DMS53 (cell line): ENCODE measurements around the gene GRM5.
"Not testable (repeated sequence)": the region's sequence is repeated elsewhere in the genome, so short reads cannot be mapped to it uniquely, and the experiment has no call there.

Source experiments
- DNase-seq: peaks from one replicate; lab custom pipeline; 2025; lab: John Stamatoyannopoulos, UW

Gene GRM5

DNA sequence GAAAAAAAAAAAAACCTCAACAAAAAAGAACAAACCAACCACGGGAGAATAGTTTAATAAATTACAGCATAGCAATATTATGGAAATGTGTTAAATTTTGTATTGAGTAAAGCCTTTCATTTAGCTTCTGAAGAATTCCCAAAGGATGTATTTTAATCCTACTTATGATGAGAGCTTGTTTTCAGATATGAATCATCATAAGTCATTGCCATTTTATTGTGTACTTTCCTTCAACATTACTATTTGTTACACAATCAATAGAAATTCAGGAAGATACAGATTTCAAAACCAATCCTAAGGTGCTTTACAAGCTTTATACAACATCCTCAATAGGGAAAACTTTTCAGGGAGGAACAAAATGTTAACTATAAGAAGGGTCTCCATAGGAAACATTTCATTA is 527.7 kb downstream of the GRM5 start:
- peak; percentile 53 for DNase-seq

- DNase-seq, result no peak
Measured at GRCh38 chr11:88537613-88538012, 528.2 kb downstream of the GRM5 start.

GRCh38 chr11:88536616-88537265 is 529.0 kb downstream of the GRM5 start:
- no peak for DNase-seq

- peak; percentile 78 for DNase-seq
Measured at GRCh38 chr11:88535916-88536547, 529.8 kb downstream of the GRM5 start.

- DNase-seq, result no peak
Measured at GRCh38 chr11:88535266-88535665, 530.5 kb downstream of the GRM5 start.

DNA sequence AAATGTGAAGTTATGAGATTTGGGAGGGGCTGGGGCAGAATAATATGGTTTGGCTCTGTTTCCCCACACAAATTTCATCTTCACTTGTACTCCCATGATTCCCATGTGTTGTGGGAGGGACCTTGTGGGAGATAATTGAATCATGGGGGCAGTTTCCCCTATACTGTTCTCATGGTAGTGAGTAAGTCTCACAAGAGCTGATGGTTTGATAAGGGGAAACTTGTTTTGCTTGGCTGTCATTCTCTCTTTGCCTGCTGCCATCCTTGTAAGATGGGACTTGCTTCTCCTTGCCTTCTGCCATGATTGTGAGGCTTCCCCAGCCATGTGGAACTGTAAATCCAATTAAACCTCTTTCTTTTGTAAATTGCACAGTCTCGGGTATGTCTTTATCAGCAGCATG is 531.1 kb downstream of the GRM5 start:
- DNase-seq, result not testable (repeated sequence)

DNA sequence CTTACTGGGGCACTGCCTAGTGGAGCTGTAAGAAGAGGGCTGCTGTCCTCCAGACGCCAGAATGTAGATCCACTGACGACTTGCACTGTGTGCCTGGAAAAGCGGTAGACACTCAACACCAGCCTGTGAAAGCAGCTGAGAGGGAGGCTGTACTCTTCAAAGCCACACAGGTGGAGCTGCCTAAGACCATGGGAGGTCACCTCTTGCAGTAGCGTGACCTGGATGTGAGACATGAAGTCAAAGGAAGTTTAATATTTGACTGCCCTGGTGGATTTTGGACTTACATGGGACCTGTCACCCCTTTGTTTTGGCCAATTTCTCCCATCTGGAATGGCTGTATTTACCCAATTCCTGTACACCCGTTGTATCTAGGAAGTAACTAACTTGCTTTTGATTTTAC is 531.6 kb downstream of the GRM5 start:
- no peak for DNase-seq

- no peak for DNase-seq
Measured at GRCh38 chr11:88533001-88533400, 532.8 kb downstream of the GRM5 start.

GRCh38 chr11:88531831-88532230 is 534.0 kb downstream of the GRM5 start:
- no peak for DNase-seq

GRCh38 chr11:88529426-88529825 is 536.4 kb downstream of the GRM5 start:
- DNase-seq, result no peak

DNA sequence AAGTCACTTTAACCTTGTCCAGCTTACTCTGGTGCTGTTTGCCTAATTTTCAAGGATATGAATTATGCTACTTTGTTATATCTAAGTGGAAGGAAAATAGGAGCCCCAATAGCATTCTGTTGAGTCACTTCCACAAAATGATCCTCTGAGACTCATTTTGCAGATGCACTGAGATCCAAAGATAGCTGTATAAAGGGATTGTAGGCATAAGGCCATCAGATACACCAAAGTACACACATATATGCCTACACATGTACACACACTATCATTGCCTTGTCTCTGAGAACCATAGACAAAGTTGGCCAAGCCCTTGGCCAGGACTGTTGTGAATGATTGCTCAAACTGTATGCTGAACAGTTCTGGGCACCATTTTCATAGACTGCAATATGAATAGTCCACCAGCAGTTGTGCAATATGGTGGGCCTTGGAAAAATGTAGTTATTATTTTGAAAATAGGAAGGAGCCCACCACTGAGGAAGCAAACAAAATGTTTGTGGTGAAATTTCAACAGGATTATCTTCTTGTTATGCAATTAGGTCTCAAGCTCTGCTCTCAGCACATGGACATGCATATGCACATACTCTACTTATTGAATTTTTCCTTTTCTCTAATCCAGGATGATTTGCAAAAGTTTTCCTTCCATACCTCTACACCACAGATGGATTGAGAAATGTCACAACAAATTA is 542.3 kb downstream of the GRM5 start:
- DNase-seq, result no peak

GRCh38 chr11:88522624-88523385 is 543.0 kb downstream of the GRM5 start:
- DNase-seq, result no peak

- DNase-seq, result no peak
Measured at GRCh38 chr11:88521799-88522201, 544.0 kb downstream of the GRM5 start.

- no peak for DNase-seq
Measured at GRCh38 chr11:88521399-88521798, 544.4 kb downstream of the GRM5 start.

GRCh38 chr11:88520391-88520790 is 545.4 kb downstream of the GRM5 start:
- DNase-seq, result no peak

GRCh38 chr11:88515002-88515401 is 550.8 kb downstream of the GRM5 start:
- no peak for DNase-seq

- no peak for DNase-seq
Measured at GRCh38 chr11:88511006-88511405, 554.8 kb downstream of the GRM5 start.

- peak; percentile 87 for DNase-seq
Measured at GRCh38 chr11:88508759-88509581, 556.8 kb downstream of the GRM5 start.

- peak; percentile 66 for DNase-seq
Measured at GRCh38 chr11:88508418-88508758, 557.4 kb downstream of the GRM5 start.

DNA sequence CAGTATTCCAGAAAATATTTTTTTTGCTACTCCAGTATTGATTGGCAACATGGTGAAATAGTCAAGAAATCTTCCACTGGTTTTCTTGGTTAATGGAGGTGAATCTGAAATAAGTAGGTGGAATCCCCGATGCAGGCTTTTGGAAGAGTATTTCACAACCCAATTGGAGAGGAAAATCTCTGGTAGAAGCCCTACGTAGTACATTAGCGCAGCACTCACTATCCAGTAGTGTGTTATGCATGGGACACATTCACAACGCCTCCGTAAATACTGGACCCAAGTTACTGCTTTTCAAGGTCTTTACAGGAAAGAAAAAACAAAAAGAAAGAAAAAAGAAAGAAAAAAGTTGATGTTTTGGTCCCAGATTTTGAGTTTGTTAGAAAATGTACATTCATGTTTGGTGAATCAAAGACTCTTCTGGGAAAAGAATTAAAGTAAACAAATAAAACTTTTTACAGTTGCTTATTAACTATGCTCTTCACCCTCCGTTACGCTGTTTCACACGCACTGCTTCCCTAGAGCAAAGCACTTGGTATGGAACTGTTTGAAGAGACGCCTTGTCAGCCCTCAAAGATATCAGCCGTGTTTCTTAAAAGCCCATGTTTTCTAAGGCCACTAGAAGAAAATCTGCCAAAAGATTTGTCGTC is 557.9 kb downstream of the GRM5 start:
- DNase-seq, result no peak

- no peak for DNase-seq
Measured at GRCh38 chr11:88501541-88501940, 564.2 kb downstream of the GRM5 start.
